ENCODE results near the gene FAM181B.

DNA sequence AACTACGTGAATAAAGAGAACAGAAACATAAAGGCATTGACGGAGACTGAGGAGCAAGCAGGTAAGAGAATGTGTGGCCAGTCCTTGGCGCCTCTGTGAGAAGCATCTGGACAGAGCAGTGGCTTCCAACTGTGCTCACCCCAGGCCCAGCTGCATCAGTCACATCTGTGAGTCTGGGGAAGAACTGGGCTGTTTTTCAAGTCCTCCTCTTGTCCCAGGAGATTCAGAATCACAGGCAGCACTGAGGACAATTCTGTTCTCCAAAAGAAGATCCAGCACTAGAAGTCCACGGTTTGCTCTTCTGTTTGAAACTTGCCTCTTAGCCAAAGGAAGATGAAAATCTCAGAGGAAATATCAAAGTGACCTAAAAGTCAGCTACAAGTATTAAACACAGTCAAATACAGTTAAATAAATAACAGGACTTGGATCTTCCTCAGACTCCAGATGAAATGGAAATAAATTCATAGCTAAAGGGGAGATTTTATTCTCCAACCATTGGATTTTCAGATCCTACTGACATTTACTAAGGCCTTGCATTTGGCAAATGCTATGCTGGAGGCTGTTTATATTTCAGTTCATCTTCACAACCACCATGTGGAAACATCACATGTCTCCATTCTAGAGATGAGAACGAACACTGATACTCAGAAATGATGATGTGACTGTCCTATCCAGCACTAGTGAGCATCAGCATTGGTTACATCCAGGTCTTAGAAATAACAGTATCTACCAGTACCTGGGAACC lies 14.1 kb downstream of the FAM181B start:
- TF ChIP-seq CTCF (IDR thresholded peaks at IDR 0.05), result no peak
- no peak for TF ChIP-seq POLR2A (IDR thresholded peaks at IDR 0.05)
- no peak for TF ChIP-seq POLR2AphosphoS5 (IDR thresholded peaks at IDR 0.05)
